CD1c-positive myeloid dendritic cell (primary cell): ENCODE data around the gene EFCAB8.

ENCODE experiments used
- DNase-seq: peaks from one replicate; pipeline ENCODE4 v3.0.0-alpha.2; 2016; ENCODE audit errors: extremely low spot score

Gene EFCAB8

GRCh38 chr20:32987044-32987825, 128.5 kb downstream of the EFCAB8 start:
- no peak for DNase-seq

- no peak for DNase-seq
Observed at GRCh38 chr20:32988008-32988407, 129.3 kb downstream of the EFCAB8 start.

GRCh38 chr20:32989507-32990283, 131.0 kb downstream of the EFCAB8 start:
- DNase-seq: no peak

- no peak for DNase-seq
Observed at GRCh38 chr20:32990426-32990825, 131.7 kb downstream of the EFCAB8 start.

GRCh38 chr20:32991383-32991782, 132.7 kb downstream of the EFCAB8 start:
- DNase-seq: no peak

- DNase-seq: no peak
Observed at GRCh38 chr20:32991792-32992641, 133.3 kb downstream of the EFCAB8 start.

GRCh38 chr20:32993496-32994050, 134.8 kb downstream of the EFCAB8 start:
- DNase-seq: no peak

GRCh38 chr20:32995802-32996201, 137.1 kb downstream of the EFCAB8 start:
- no peak for DNase-seq

- DNase-seq: no peak
Observed at GRCh38 chr20:32997431-32997830, 138.7 kb downstream of the EFCAB8 start.

- DNase-seq: peak; percentile 47
Observed at GRCh38 chr20:32999603-33000250, 141.0 kb downstream of the EFCAB8 start.

- DNase-seq: no peak
Observed at GRCh38 chr20:33000802-33001466, 142.2 kb downstream of the EFCAB8 start.

- no peak for DNase-seq
Observed at GRCh38 chr20:33002087-33002808, 143.5 kb downstream of the EFCAB8 start.

- no peak for DNase-seq
Observed at GRCh38 chr20:33004141-33004751, 145.5 kb downstream of the EFCAB8 start, which contains the start of gene SUN5. Gene SUN5 (minus strand): TSS chr20:33004433. CDS start chr20:33004340, 93 bp downstream.

GRCh38 chr20:33005132-33005566, 146.4 kb downstream of the EFCAB8 start:
- DNase-seq: peak; percentile 70

- DNase-seq: no peak
Observed at GRCh38 chr20:33005908-33006775, 147.4 kb downstream of the EFCAB8 start.

- no peak for DNase-seq
Observed at GRCh38 chr20:33006776-33007375, 148.2 kb downstream of the EFCAB8 start.

- no peak for DNase-seq
Observed at GRCh38 chr20:33007376-33008335, 148.9 kb downstream of the EFCAB8 start, which contains the start of gene BPIFB2. Gene BPIFB2 (plus strand): TSS chr20:33007704. CDS start chr20:33008575, 871 bp downstream.
